K562 treated with DMSO at 1 percent for 24 hours (cell line): ENCODE measurements around the gene TSPAN19. TPM values are rescaled to one million over a fixed set of nuclear protein-coding genes. Genes with fewer than 3 reads are reported as not detected.

Source experiments
- total RNA-seq: library from RNA; unstranded; fragments of 300-600 nt; gene quantifications from 2 replicates; pipeline ENCODE4 v1.2.3, GENCODE V29; 2022; ENCODE audit warnings: low read depth; ENCODE audit not compliant: insufficient read depth

Gene TSPAN19
- total RNA-seq = not detected in 2 replicates

DNA sequence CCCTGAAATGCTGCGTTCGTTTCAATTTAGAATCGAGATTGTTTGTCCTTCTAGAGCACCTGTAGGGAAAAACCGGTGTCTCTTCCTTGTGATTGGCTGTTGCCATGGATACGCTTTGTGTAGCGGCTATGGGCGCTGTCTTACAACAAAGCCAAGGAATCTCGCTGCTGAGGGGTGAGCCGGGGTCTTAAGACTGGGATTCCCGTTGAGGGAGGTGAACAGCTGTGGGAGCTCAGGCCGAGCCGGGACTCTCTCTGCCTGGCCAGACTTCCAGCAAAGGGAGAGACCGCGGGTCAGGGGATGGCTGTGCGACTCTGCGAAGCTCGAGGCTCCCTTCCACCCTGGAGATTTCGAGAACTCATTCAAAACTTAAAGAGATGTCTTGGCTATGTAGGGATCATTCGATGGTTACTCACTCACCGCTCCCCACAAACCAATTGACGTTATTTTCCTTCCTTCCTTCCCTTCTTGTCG, at the start of gene TSPAN19, which contains the start of gene LRRIQ1:
TSS of gene TSPAN19 (minus strand) at position 44 of the 474 bp plus-strand sequence. CDS start 6,331 bp downstream, outside the sequence.
TSS of gene LRRIQ1 (plus strand) at position 118 of the 474 bp plus-strand sequence. CDS start 1,826 bp downstream, outside the sequence.

Other genes starting within 250 kb of the TSPAN19 start
- not detected in 2 replicates for gene SLC6A15, start 123.5 kb downstream of the TSPAN19 start, total RNA-seq
- gene LRRIQ1, start 74 bp upstream of the TSPAN19 start, total RNA-seq = not detected in 2 replicates
- gene ALX1, start 243.9 kb upstream of the TSPAN19 start, total RNA-seq = not detected in 2 replicates